Left ventricle myocardium inferior (tissue), 1 donor: ENCODE measurements around the gene MOBP. TPM values are rescaled to one million over a fixed set of nuclear protein-coding genes. Genes with fewer than 3 reads are reported as not detected.

Source experiments
- DNase-seq: peaks from one replicate; pipeline ENCODE4 v3.0.0-alpha.2; 2020
- H3K27ac ChIP-seq: fragments of 200-600 bp; replicated peaks from 2 replicates; pipeline ENCODE4 v1.8.0; 2021
- H3K27me3 ChIP-seq: fragments of 200-600 bp; 2 replicates; pipeline ENCODE4 v1.8.0; 2021; ENCODE audit warnings: low read depth
- H3K36me3 ChIP-seq: fragments of 200-600 bp; 2 replicates; pipeline ENCODE4 v1.8.0; 2021
- H3K4me1 ChIP-seq: fragments of 200-600 bp; 2 replicates; pipeline ENCODE4 v1.8.0; 2021
- H3K4me3 ChIP-seq: fragments of 200-600 bp; 2 replicates; pipeline ENCODE4 v1.8.0; 2021; ENCODE audit warnings: mild to moderate bottlenecking, moderate library complexity
- H3K9me3 ChIP-seq: fragments of 200-600 bp; replicated peaks from 2 replicates; pipeline ENCODE4 v1.8.0; 2021
- CTCF ChIP-seq: fragments of 200-600 bp; IDR thresholded peaks from 2 replicates; pipeline ENCODE4 v1.8.0; 2021; ENCODE audit warnings: antibody characterized with exemption, mild to moderate bottlenecking, borderline replicate concordance
- intact Hi-C: fragments of 100-400 bp; cut with micrococcal nuclease; formaldehyde crosslinking; loops from one replicate; pipeline ENCODE4 v1.11.0; 2022
- total RNA-seq: library from RNA; stranded (reverse); fragmentation: NEBNext Ultra II Directional; extraction: Animal tissue kit (Norgen Biotek cat#: 25700); gene quantifications from one replicate; pipeline ENCODE4 v1.2.1, GENCODE V29; 2021
- donor health status: DM: no; HTN: yes; CAD: no; lungs with severe emphysema.

MOBP gene
- total RNA-seq, 1 donor from 2014 or later = not detected

- Histone ChIP-seq H3K27ac (no peak overlapping the region), H3K27me3 (peaks cover 4% of the 10 kb centered on the region), H3K9me3 (no peaks in the 10 kb centered on the region), H3K4me3 (no peak overlapping the region), H3K4me1 (peaks cover 3% of the 10 kb centered on the region), H3K36me3 (no peaks in the 10 kb centered on the region)
- intact Hi-C loops = no loop called here
- no peak for DNase-seq
- no peak for TF ChIP-seq CTCF
Observed at GRCh38 chr3:39445927-39446326, 21.6 kb upstream of the MOBP start.

DNA sequence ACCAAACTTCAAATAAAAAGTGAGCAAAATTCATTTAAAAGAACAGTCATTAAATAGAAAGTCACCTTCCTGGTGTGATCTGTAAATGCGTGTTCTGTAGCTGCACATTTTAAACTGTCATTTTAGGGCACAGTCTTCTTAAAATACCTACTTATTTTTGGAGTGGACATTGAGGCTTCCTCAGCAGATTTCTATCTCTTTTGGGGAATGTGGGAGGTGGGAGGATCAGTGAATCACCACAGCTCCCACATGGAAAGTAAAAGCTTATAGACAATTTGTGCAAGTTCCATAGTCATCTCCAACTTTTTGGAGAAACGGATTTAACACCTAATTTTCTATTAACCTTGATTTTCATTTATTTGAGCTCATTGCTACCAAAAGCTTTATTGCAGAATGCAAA lies 21.0 kb upstream of the MOBP start:
- intact Hi-C loops = no loop called here
- Histone ChIP-seq H3K4me1 (peaks cover 3% of the 10 kb centered on the region), H3K36me3 (no peaks in the 10 kb centered on the region), H3K4me3 (no peak overlapping the region), H3K9me3 (no peaks in the 10 kb centered on the region), H3K27me3 (peaks cover 4% of the 10 kb centered on the region), H3K27ac (no peak overlapping the region)
- no peak for TF ChIP-seq CTCF
- no peak for DNase-seq

GRCh38 chr3:39447637-39448483 lies 19.6 kb upstream of the MOBP start:
- no peak for DNase-seq
- Histone ChIP-seq H3K27ac (no peak overlapping the region), H3K9me3 (no peaks in the 10 kb centered on the region), H3K27me3 (peaks cover 4% of the 10 kb centered on the region), H3K36me3 (no peaks in the 10 kb centered on the region), H3K4me3 (no peak overlapping the region), H3K4me1 (peaks cover 3% of the 10 kb centered on the region)
- intact Hi-C loops = no loop called here
- peak; percentile 95 for TF ChIP-seq CTCF

DNA sequence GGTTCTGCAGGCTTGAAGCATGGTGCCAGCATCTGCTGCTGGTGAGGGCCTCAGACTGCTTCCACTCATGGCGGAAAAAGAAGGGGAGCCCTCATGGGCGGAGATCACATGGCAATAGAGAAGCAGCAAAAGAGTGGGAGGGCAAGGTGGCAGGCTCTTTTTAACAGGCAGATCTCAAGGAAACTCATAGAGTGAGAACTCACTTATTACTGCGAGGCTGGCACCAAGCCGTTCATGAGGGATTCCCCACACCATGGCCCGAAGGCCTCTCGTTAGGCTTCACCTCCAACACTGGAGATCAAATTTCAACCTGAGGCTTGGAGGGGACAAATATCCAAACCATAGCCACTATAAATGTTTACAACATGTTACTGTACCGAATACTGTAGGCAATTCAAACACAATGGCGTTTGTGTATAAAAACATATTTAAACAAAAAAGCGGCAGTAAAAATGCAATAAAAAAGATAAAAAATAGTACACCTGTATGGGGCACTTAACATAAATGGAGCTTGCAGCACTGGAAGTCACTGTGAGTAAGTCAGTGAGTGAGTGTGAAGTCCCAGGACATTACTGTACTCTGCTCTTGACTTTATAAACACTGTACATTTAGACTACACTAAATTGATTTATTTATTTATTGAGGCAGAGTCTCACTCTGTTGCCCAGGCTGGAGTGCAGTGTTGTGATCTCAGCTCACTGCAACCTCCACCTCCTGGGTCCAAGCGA lies 18.8 kb upstream of the MOBP start:
- no peaks in the 10 kb centered on the region for H3K36me3 ChIP-seq
- no peaks in the 10 kb centered on the region for H3K9me3 ChIP-seq
- no peak for TF ChIP-seq CTCF
- peaks cover 10% of the 10 kb centered on the region for H3K27me3 ChIP-seq
- no peak overlapping the region for H3K4me3 ChIP-seq
- peaks cover 3% of the 10 kb centered on the region for H3K4me1 ChIP-seq
- DNase-seq = no peak
- intact Hi-C loops = no loop called here
- H3K27ac ChIP-seq = no peak overlapping the region

DNA sequence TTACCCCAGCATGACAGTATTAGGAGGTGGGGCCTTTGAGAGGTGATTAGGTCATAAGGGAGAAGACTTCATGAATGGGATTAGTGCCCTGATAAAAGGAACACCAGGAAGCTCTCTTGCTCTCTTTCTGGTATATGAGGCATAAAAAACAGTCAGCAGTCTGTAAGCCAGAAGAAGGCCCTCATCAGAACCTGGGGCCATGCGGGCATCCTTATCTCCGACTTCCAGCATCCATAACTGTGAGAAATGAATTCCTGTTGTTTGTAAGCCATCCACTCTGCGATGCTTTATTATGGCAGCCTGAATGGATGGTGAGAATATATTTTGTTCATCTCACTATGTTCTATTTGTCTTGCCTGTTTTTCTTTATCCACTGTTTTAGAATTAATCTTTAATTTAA lies 17.7 kb upstream of the MOBP start:
- peaks cover 3% of the 10 kb centered on the region for H3K4me1 ChIP-seq
- H3K27me3 ChIP-seq = peaks cover 17% of the 10 kb centered on the region
- no peak overlapping the region for H3K27ac ChIP-seq
- H3K9me3 ChIP-seq = no peaks in the 10 kb centered on the region
- DNase-seq = no peak
- H3K4me3 ChIP-seq = no peak overlapping the region
- H3K36me3 ChIP-seq = no peaks in the 10 kb centered on the region
- TF ChIP-seq CTCF = no peak
- intact Hi-C loops = no loop called here
